K562 (cell line): Measurements from ENCODE around the gene ARHGEF7. TPM values are rescaled to one million over a fixed set of nuclear protein-coding genes. Genes with fewer than 3 reads are reported as not detected.

Source experiments
- ATAC-seq: fragments of 200-7000 bp; cut with Tn5 transposase; 3 replicates; pipeline ENCODE4 v1.9.1; 2020; ENCODE audit warnings: moderate library complexity
- BruUV-seq: library from RNA; stranded (reverse); fragments of 400-500 nt; replicated peaks from 2 replicates; lab custom pipeline; 2021; lab: Mats Ljungman, UMichigan
- CTCF ChIA-PET: fragments of 300-600 bp; formaldehyde crosslinking; extraction: SDS; loops from one replicate; lab custom pipeline; 2021; ENCODE audit warnings: low intra/inter-chr PET ratio; lab: Yijun Ruan, JAX
- POLR2A ChIA-PET: fragments of 300-600, 350-650 bp; sonication (Branson Sonifier 250); formaldehyde crosslinking; extraction: SDS; loops from one replicate; lab custom pipeline; 2021; ENCODE audit warnings: antibody characterized with exemption, inconsistent platforms; lab: Yijun Ruan, JAX
- DNase-seq, 4 experiments: peaks; one replicate each; pipeline versions ENCODE4 v3.0.0 to v3.0.0-alpha.2; 2011 to 2018; ENCODE audit warnings: low spot score in 3 of 4, mixed read lengths in 3 of 4; ENCODE audit errors: extremely low read depth in 1 of 4
- FAIRE-seq: peaks from 2 replicates; lab custom pipeline; 2011; peaks lifted over from hg19 to GRCh38; lab: Jason Lieb, UNC
- H2AFZ ChIP-seq: 2 replicates; pipeline ENCODE4 v1.6.0; 2011; ENCODE audit warnings: low read depth, low read length, control low read depth, inconsistent platforms
- H3K27ac ChIP-seq: fragments of 200-600 bp; 3 replicates; pipeline ENCODE4 v1.8.0; 2011; ENCODE audit warnings: low read depth, mild to moderate bottlenecking, control low read depth, inconsistent platforms, low read length, moderate library complexity, mixed read lengths; ENCODE audit errors: extremely low read depth
- H3K27me3 ChIP-seq, 2 experiments: fragments of 300-600 bp in 1 of 2; 2 replicates in 1 of 2; 3 replicates in 1 of 2; pipeline versions ENCODE4 v1.6.0 to v1.8.0; 2011; ENCODE audit warnings: inconsistent platforms in 2 of 2, low read length in 2 of 2, mild to moderate bottlenecking in 1 of 2, mixed read lengths in 1 of 2, moderate library complexity in 1 of 2; ENCODE audit not compliant: control insufficient read depth in 2 of 2, insufficient read depth in 2 of 2
- H3K36me3 ChIP-seq: fragments of 300-600 bp; 3 replicates; pipeline ENCODE4 v1.8.0; 2011; ENCODE audit warnings: mild to moderate bottlenecking, low read length, inconsistent platforms; ENCODE audit not compliant: control insufficient read depth, insufficient read depth
- H3K4me1 ChIP-seq, 2 experiments: fragments of 200-600 bp in 1 of 2; replicated peaks in 1 of 2; 2 replicates in 1 of 2; 3 replicates in 1 of 2; pipeline versions ENCODE4 v1.5.1 to v1.8.0; 2011; ENCODE audit warnings: inconsistent platforms in 2 of 2, low read length in 2 of 2, mild to moderate bottlenecking in 1 of 2, mixed read lengths in 1 of 2, moderate library complexity in 1 of 2; ENCODE audit not compliant: control insufficient read depth in 2 of 2, insufficient read depth in 2 of 2
- H3K4me2 ChIP-seq: 2 replicates; pipeline ENCODE4 v1.6.1; 2011; ENCODE audit warnings: low read length, control low read depth, inconsistent platforms, mixed read lengths; ENCODE audit not compliant: insufficient read depth
- H3K4me3 ChIP-seq: fragments of 200-600 bp; sonication (generic), shearing (Covaris generic); 2 replicates; pipeline ENCODE4 v1.5.1; 2016; ENCODE audit warnings: control low read depth, inconsistent platforms
- H3K79me2 ChIP-seq: fragments of 200-600 bp; 3 replicates; pipeline ENCODE4 v1.8.0; 2011; ENCODE audit warnings: low read length, inconsistent platforms; ENCODE audit not compliant: control insufficient read depth, insufficient read depth
- H3K9ac ChIP-seq, 2 experiments: 2 replicates each; pipeline versions ENCODE4 v1.6.0 to v1.6.1; 2011; ENCODE audit warnings: low read depth in 2 of 2, low read length in 2 of 2, control low read depth in 1 of 2, inconsistent platforms in 1 of 2, mild to moderate bottlenecking in 1 of 2, mixed read lengths in 1 of 2; ENCODE audit not compliant: insufficient read depth in 1 of 2
- H3K9me1 ChIP-seq: one replicate; pipeline ENCODE4 v1.6.0; 2011; ENCODE audit warnings: inconsistent platforms, mild to moderate bottlenecking, low read length, moderate library complexity; ENCODE audit not compliant: control insufficient read depth, insufficient read depth
- H3K9me3 ChIP-seq: replicated peaks from 2 replicates; pipeline ENCODE4 v1.5.1; 2011; ENCODE audit warnings: low read depth, low read length, inconsistent platforms; ENCODE audit not compliant: control insufficient read depth, insufficient read depth
- H4K20me1 ChIP-seq: replicated peaks from 2 replicates; pipeline ENCODE4 v1.6.1; 2011; ENCODE audit warnings: low read length, inconsistent platforms, mixed read lengths; ENCODE audit not compliant: control insufficient read depth, insufficient read depth
- ESRRB ChIP-seq: fragments of 250-450 bp; sonication (Bioruptor Pico); IDR thresholded peaks from 2 replicates; pipeline ENCODE4 v1.5.0; 2020; ENCODE audit warnings: mild to moderate bottlenecking, moderate library complexity, borderline replicate concordance
- NR1H2 ChIP-seq: sonication (generic); formaldehyde crosslinking; IDR thresholded peaks from 2 replicates; pipeline ENCODE4 v1.4.0; 2020; ENCODE audit warnings: mild to moderate bottlenecking, missing genetic modification reagents
- PTRF ChIP-seq: fragments of 450-650 bp; IDR thresholded peaks from 2 replicates; pipeline ENCODE4 v1.6.1; 2016; ENCODE audit warnings: mild to moderate bottlenecking, missing genetic modification characterization, missing compliant biosample characterization
- RBM14 ChIP-seq: fragments of 200-400 bp; formaldehyde crosslinking; IDR thresholded peaks from 2 replicates; pipeline ENCODE4 v1.6.1; 2018; ENCODE audit warnings: low read depth, mild to moderate bottlenecking, low read length, moderate library complexity, borderline replicate concordance; ENCODE audit not compliant: insufficient read depth
- RNF219 ChIP-seq: fragments of 250-450 bp; sonication (Bioruptor Pico); IDR thresholded peaks from 2 replicates; pipeline ENCODE4 v1.5.0; 2022; ENCODE audit warnings: mild to moderate bottlenecking
- SMAD4 ChIP-seq: fragments of 250-450 bp; sonication (Bioruptor Pico); conservative IDR thresholded peaks from 2 replicates; pipeline ENCODE4 v1.8.0; 2021; ENCODE audit warnings: inconsistent platforms, mild to moderate bottlenecking, moderate library complexity
- SNIP1 ChIP-seq: fragments of 450-650 bp; IDR thresholded peaks from 2 replicates; pipeline ENCODE4 v1.7.1; 2017; ENCODE audit warnings: low read depth, mild to moderate bottlenecking
- TAF7 ChIP-seq: fragments of 450-650 bp; IDR thresholded peaks from 2 replicates; pipeline ENCODE4 v1.6.1; 2016; ENCODE audit warnings: missing genetic modification characterization, missing compliant biosample characterization
- ZSCAN29 ChIP-seq: fragments of 450-650 bp; IDR thresholded peaks from 2 replicates; pipeline ENCODE4 v1.6.1; 2017
- WGBS: fragments of 100-300 bp; shearing (Covaris generic); methylation state at CpG from one replicate; pipeline ENCODE4 v1.1.6; 2016; ENCODE audit warnings: low coverage, mixed read lengths; ENCODE audit not compliant: insufficient coverage; ENCODE audit errors: missing lambda C conversion rate; 5-methylcytosine and 5-hydroxymethylcytosine counted together
- in situ Hi-C: fragments of 300-500 bp; cut with MboI; formaldehyde crosslinking; loops from 4 replicates; pipeline ENCODE4 v1.15.0; 2018; ENCODE audit warnings: inconsistent platforms, mixed read lengths
- intact Hi-C: fragments of 100-400 bp; cut with micrococcal nuclease; formaldehyde crosslinking; loops from 2 replicates; pipeline ENCODE4 v1.14.2; 2022
- polyA plus RNA-seq, 8 experiments: library from polyadenylated mRNA; depleted of rRNA in 4 of 8; stranded (reverse) in 5 of 8; unstranded in 3 of 8; fragments of >200 nt; fragmentation: Nextera tagmentation in 2 of 8; fragmentation: Illumina TruSeq in 1 of 8; extraction: Ambion mirVana in 2 of 8; extraction: Trizol in 1 of 8; gene quantifications; 2 replicates each; pipeline versions ENCODE4 v1.2.1 to v1.2.3, GENCODE V29; 2011 to 2014; ENCODE audit warnings: inconsistent platforms in 1 of 8, missing spikeins in 1 of 8
- total RNA-seq, 7 experiments: library from RNA; depleted of rRNA in 6 of 7; stranded (reverse); fragments of >200 nt in 6 of 7; fragmentation: Illumina TruSeq in 2 of 7; extraction: Trizol in 2 of 7; gene quantifications; 2 replicates each; pipeline versions ENCODE4 v1.2.1 to v1.2.3, GENCODE V29; 2011 to 2021; ENCODE audit warnings: low replicate concordance in 1 of 7
- TF ChIP-seq, protein P1 (sequence below): fragments of 200-600 bp; sonication (generic); IDR thresholded peaks from one replicate; pipeline ENCODE4 v1.6.1; 2012; ENCODE audit warnings: mild to moderate bottlenecking, low read depth, low read length, inconsistent platforms

Gene ARHGEF7
- total and polyA plus RNA-seq, 9 of the 15 experiments (the other 6 are each of a cell fraction or from before 2014, with no cell fraction given): 2.1 to 26.8 (median 17.5) TPM

DNA sequence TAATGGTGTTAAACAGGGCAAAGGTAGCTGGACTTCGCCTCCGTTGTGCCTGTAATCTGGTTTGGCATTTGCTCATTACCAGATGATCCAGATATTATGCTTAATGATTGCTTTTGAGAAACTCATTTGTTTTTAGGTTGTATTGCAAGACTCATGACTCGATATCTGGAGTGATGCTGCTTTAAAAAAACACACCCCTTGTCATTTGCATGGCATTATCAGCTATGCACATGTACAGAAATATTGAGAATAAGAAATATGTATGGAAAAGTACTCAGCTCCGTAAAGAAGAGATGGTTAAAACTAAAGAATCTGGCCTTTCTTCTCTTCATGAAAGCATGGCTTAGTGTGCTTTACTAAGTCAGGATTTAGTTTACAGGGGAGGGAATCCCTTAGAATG, 95.0 kb downstream of the ARHGEF7 start:
- Histone ChIP-seq H3K36me3 (no peaks in the 10 kb centered on the region; the same call in 2 of the 3 replicates), H3K9me3 (no peaks in the 10 kb centered on the region), H3K9ac (no peak overlapping the region), H2AFZ (no peak overlapping the region), H3K4me1 (peaks cover 0 to 5% of the 10 kb centered on the region in 2 experiments; a peak in 2 of 5 replicates), H3K4me3 (no peak overlapping the region), H3K27me3 (no peaks in the 10 kb centered on the region), H3K79me2 (peaks cover 19% of the 10 kb centered on the region; the same call in 2 of the 3 replicates), H3K4me2 (no peak overlapping the region), H3K27ac (no peak overlapping the region), H4K20me1 (peaks cover 3% of the 10 kb centered on the region; the same call in 1 of the 2 replicates), H3K9me1 (no peaks in the 10 kb centered on the region)
- POLR2A ChIA-PET: no interaction called here
- in situ Hi-C loops (no loop called here), intact Hi-C loops (no loop called here)
- ATAC-seq (no peak), FAIRE-seq (no peak), DNase-seq (no peak)
- BruUV-seq: no TSS peak
- CTCF ChIA-PET: no interaction called here
- WGBS: 83% methylated on average over 4 of the region's 4 CpGs
- TF ChIP-seq, protein P1, sequence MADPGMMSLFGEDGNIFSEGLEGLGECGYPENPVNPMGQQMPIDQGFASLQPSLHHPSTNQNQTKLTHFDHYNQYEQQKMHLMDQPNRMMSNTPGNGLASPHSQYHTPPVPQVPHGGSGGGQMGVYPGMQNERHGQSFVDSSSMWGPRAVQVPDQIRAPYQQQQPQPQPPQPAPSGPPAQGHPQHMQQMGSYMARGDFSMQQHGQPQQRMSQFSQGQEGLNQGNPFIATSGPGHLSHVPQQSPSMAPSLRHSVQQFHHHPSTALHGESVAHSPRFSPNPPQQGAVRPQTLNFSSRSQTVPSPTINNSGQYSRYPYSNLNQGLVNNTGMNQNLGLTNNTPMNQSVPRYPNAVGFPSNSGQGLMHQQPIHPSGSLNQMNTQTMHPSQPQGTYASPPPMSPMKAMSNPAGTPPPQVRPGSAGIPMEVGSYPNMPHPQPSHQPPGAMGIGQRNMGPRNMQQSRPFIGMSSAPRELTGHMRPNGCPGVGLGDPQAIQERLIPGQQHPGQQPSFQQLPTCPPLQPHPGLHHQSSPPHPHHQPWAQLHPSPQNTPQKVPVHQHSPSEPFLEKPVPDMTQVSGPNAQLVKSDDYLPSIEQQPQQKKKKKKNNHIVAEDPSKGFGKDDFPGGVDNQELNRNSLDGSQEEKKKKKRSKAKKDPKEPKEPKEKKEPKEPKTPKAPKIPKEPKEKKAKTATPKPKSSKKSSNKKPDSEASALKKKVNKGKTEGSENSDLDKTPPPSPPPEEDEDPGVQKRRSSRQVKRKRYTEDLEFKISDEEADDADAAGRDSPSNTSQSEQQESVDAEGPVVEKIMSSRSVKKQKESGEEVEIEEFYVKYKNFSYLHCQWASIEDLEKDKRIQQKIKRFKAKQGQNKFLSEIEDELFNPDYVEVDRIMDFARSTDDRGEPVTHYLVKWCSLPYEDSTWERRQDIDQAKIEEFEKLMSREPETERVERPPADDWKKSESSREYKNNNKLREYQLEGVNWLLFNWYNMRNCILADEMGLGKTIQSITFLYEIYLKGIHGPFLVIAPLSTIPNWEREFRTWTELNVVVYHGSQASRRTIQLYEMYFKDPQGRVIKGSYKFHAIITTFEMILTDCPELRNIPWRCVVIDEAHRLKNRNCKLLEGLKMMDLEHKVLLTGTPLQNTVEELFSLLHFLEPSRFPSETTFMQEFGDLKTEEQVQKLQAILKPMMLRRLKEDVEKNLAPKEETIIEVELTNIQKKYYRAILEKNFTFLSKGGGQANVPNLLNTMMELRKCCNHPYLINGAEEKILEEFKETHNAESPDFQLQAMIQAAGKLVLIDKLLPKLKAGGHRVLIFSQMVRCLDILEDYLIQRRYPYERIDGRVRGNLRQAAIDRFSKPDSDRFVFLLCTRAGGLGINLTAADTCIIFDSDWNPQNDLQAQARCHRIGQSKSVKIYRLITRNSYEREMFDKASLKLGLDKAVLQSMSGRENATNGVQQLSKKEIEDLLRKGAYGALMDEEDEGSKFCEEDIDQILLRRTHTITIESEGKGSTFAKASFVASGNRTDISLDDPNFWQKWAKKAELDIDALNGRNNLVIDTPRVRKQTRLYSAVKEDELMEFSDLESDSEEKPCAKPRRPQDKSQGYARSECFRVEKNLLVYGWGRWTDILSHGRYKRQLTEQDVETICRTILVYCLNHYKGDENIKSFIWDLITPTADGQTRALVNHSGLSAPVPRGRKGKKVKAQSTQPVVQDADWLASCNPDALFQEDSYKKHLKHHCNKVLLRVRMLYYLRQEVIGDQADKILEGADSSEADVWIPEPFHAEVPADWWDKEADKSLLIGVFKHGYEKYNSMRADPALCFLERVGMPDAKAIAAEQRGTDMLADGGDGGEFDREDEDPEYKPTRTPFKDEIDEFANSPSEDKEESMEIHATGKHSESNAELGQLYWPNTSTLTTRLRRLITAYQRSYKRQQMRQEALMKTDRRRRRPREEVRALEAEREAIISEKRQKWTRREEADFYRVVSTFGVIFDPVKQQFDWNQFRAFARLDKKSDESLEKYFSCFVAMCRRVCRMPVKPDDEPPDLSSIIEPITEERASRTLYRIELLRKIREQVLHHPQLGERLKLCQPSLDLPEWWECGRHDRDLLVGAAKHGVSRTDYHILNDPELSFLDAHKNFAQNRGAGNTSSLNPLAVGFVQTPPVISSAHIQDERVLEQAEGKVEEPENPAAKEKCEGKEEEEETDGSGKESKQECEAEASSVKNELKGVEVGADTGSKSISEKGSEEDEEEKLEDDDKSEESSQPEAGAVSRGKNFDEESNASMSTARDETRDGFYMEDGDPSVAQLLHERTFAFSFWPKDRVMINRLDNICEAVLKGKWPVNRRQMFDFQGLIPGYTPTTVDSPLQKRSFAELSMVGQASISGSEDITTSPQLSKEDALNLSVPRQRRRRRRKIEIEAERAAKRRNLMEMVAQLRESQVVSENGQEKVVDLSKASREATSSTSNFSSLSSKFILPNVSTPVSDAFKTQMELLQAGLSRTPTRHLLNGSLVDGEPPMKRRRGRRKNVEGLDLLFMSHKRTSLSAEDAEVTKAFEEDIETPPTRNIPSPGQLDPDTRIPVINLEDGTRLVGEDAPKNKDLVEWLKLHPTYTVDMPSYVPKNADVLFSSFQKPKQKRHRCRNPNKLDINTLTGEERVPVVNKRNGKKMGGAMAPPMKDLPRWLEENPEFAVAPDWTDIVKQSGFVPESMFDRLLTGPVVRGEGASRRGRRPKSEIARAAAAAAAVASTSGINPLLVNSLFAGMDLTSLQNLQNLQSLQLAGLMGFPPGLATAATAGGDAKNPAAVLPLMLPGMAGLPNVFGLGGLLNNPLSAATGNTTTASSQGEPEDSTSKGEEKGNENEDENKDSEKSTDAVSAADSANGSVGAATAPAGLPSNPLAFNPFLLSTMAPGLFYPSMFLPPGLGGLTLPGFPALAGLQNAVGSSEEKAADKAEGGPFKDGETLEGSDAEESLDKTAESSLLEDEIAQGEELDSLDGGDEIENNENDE: no peak
- TF ChIP-seq NR1H2 (CRISPR knock-in tag): no peak
- TF ChIP-seq SNIP1: no peak
- TF ChIP-seq PTRF (tag): no peak
- TF ChIP-seq SMAD4 (CRISPR knock-in tag): no peak
- TF ChIP-seq ESRRB (CRISPR knock-in tag): no peak
- no peak for TF ChIP-seq ZSCAN29
- TF ChIP-seq RBM14: no peak
- no peak for TF ChIP-seq TAF7
- TF ChIP-seq RNF219 (CRISPR knock-in tag): no peak
